Measurements from ENCODE around the gene CNTNAP1.

Gene CNTNAP1

GRCh38 chr17:42748908-42749798, 66.8 kb downstream of the CNTNAP1 start:
- peaks cover 25% of the 10 kb centered on the region for H3K27me3 ChIP-seq (ENCODE audit: insufficient read depth, low read length)
- H3K4me3 ChIP-seq (ENCODE audit: low read length) = no peak overlapping the region
- H3K36me3 ChIP-seq (ENCODE audit: insufficient read depth, low read depth, low read length) = no peaks in the 10 kb centered on the region
- H3K27ac ChIP-seq (ENCODE audit: low read length) = no peak overlapping the region
- peaks cover 4% of the 10 kb centered on the region; the same call in 1 of the 2 replicates for H3K9me3 ChIP-seq (ENCODE audit: insufficient read depth, low read depth, low read length)
- no peak overlapping the region for H3K9ac ChIP-seq (ENCODE audit: low read depth, low read length)
- peaks cover 9% of the 10 kb centered on the region for H3K4me1 ChIP-seq (ENCODE audit: insufficient read depth, low read length)

All from iPS-20b (cell line).